HG02763 (cell line): ENCODE data around the gene ATPAF2.
"Not testable (repeated sequence)": the region's sequence is repeated elsewhere in the genome, so short reads cannot be mapped to it uniquely, and the experiment has no call there.

Source experiments
- ATAC-seq: cut with Tn5 transposase; IDR thresholded peaks from one replicate; pipeline ENCODE4 v1.9.1; 2021; ENCODE audit warnings: mild to moderate bottlenecking, moderate library complexity; ENCODE audit not compliant: unreplicated experiment

The ATPAF2 gene

DNA sequence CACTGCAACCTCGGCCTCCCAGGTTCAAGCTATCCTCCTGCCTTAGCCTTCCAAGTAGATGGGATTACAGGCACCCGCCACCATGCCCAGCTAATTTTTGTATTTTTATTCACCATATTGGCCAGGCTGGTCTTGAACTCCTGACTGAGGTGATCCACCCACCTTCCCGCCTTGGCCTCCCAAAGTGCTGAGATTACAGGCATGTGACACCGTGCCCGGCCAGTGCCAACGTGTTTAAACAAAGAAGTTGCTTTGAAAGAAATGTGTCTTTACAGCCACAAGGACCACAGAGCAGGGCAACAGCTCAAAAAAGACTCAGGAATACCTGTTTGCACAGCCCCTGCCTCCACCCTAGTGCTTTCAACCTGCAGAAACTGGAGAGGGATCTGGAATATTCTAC, 25.0 kb downstream of the ATPAF2 start:
- no peak for ATAC-seq

DNA sequence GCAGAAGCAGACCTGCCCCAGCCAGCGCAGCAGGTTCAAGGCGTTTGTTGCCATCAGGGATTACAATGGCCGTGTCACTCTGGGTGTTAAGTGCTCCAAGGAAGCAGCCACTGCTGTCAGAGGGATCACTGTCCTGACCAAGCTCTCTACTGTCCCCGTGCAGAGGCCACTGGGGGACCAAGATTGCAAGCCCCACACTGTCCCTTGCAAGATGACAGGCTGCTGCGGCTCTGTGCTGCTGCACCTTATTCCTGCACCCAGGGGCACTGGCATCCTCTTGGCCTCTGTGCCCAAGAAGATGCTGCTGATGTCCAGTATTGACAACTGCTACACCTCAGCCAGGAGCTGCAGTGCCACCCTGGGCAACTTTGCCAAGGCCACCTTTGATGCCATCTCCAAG, 27.7 kb downstream of the ATPAF2 start:
- ATAC-seq = no peak

DNA sequence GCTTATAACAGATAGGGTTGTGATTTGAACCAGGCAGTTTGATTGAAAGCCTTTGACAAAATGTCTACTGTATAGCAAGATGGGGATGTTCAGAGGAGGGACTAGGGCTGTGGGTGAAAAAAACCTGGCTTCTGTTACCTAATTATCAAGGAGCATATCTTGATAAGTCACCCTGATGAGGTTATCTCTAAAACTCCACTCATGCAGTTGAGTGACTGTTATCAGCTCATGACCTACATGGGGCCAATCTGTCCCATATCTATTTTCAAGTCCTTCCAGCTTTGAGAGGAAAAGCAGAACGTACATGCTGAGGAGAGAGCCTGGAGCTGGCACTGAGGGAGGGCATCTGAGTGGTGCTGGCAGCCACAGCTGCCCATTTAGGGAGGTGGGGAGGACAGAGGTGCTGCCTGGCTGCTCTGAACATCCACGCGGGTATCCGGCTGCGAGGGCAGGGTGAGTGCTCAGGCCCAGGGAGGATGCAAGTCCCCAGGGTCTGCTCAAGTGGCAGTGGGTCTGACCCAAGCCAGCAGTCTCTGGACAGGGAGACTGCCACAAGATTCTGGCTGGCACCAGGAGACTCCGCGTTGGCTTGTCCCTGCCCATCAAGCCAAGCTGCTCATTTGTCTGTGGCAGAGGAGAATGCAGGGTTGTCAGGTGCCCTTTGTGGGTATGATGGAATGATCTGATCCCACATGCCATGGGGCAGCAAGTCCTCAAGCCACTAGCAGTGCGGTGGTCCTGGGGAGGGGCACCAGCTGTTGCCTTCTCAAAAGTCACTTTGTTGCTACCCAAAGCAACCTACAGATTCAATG, 29.2 kb downstream of the ATPAF2 start:
- no peak for ATAC-seq

DNA sequence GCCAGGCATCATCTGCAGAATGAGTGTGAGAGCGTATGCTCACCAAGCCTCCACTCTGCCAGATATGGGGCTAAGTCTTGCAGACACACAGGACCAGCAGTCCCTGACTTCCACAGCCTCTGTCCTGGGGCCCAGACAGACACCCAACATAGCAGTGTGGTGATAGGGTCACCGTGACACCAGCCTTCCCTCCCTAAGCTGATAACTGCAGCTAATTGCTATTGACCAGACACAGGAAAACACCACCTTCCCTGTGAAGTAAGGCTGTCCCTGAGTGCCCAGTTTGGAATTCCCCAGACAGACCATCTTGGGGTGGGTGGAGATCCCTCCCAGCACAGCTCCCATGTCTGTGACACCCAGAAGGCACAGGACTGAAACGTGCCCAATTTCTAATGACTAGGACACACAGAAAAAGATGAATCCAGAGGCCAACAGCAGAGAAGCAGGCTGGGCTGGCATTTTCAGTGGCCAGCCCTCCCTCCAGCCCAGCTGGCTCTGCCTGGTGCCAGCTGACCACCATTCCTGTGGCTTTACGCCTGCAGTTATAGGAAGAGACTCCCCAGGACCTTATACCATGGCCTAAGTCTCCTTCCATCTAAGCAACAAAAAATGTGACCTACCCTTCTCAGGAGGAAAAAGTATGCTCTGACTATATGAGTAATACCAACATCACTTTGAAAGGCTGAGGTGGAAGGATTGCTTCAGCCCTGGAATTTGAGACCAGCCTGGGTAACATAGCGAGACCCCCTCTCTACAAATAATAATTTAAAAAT, 30.3 kb downstream of the ATPAF2 start:
- no peak for ATAC-seq

DNA sequence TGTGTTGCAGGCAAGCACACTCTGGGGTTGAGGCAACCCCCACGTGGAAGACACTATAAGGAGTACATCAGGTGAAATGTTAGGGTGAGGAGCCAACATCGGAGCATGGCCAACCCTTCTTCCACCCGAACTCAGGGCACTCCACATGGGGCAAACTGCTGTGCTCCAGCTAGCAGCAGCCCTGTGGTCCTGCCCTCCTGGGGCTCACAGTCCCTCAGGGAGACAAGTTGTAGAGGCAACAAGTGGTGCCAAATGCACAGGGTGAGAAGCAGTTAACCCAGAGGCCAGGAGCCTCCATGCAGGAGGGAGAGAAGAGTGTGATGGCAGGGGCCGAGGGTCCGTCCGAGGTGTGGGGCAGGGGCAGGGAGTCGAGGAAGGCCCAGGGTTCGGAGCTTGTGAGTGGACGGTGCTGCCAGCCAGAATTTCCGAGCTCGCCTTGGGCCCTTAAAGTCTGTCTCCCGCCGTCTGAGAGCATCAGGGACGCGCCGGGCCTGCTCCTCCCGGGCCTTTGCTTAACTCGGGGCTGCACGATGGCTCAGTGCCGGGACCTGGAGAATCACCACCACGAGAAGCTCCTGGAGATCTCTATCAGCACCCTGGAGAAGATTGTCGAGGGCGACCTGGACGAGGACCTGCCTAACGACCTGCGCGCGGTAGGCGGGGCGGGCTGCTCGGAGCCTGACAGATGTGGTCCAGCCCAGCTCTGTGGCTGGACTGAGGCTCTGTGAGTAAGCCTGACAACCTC, 32.3 kb downstream of the ATPAF2 start:
- no peak for ATAC-seq

DNA sequence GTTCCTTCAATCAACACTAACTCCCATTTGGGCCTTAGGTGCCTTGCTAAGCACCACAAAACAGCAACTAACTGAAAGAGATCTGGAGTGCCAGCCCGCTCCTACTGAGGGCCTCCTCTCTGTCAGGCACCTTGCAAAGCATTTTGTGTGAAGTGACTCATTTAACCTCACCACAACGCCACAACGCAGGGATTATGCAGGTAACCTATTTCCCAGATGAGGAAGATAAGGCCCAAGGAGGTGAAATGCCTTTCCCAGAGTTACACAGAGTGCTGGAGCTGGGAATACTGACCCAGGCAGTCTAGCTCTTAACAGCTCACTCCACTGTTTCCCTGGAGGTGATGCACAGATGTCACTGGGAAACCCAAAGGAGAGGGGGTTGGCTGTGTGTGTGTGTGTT, 33.5 kb downstream of the ATPAF2 start:
- ATAC-seq = no peak

DNA sequence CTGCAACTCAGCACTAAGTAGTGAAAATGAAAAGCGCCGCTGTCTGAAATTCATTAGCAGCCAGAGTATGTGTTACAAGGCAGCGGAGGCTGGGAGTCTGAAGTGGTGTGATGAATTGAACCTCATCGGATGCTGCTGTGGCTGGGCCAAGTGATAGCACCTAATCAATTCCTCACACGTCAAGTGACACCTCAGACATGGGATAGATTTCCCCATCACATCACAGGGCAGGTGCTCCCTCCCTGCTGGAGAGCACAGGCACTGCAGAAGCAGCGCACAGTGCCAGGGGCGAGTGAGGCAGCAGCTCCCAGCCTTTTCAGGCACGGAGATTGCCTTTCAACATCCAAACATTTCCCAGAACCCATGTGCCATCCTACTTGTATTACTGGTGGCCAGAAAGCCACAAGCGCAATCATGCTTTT, 34.1 kb downstream of the ATPAF2 start:
- ATAC-seq = no peak

DNA sequence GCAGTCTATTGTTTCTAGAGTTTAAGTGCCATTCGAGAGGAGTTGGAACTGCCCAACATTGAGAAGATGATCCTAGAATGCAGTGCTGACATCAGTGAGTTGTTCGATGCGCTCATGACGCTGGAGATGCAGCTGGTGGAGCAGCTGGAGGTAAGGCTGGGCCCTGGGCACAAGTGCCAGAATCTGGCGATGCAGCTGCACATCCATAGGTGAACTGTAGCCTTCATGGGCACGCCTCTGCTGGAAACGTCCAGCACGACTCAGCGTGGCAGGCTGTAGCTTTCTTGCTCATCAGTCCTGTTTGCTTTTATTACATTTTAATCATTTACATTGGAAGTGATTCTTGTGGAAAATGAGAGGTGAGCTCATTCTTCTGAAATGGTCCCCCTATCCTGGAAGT, 34.6 kb downstream of the ATPAF2 start:
- ATAC-seq = no peak

DNA sequence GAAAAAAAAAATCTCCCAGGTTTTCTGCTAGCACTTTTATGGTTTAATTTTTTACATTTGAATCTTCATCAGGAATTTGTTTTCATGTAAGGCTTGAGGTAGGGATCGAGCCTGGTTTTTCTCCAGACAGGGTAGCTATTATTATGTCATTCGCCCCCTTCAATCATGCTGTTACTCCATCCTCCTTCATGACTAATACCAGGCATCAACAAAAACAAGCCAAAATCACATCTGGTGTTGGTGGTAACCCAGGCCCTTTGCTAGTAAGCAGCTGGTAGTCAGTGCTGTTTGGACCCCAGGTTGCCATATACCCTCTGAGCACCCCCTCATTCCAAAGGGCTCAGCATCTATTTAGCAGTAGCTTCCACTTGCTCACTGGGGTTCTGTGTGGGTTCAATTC, 36.8 kb downstream of the ATPAF2 start:
- ATAC-seq = no peak

DNA sequence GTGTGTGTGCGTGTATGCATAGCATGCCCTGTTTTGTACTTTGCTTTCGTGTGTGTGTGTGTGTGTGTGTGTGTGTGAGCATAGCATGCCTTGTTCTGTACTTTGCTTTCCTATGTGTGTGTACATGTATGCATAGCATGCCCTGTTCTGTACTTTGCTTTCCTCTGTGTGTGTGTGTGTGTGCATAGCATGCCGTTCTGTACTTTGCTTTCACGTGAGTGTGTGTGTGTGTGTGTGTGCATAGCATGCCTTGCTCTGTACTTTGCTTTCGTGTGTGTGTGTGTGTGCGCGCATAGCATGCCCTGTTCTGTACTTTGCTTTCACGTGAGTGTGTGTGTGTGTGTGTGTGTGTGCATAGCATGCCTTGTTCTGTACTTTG, 38.9 kb downstream of the ATPAF2 start:
- no peak for ATAC-seq

DNA sequence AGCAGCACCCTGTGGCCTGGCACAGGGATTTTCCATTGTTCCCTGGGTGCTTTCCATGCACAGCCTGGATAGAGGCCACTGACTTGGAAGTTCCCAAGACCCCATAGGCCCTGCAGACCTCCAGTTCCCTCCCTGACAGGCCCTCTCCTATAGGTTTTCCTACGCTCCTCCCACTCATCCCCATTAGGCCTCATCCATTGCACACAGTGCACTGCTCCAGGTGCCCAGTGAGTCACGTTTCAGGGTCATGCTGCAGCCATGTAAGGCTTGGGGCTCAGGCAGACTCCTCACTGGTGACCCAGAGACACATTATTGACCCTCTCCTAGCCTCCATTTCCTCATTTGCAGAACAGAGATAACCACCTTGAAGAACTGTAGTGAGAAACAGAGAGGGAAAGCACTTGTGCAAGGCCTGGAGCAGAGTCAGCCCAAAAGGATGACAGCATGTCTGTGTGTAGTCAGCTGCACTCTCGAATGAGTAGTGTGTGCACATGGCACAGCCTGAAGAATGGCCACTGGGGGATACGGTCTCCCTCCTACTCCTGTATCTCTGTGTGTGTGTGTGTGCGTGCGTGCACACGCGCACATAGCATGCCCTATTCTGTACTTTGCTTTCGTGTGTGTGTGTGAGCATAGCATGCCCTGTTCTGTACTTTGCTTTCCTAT, 39.5 kb downstream of the ATPAF2 start:
- no peak for ATAC-seq

DNA sequence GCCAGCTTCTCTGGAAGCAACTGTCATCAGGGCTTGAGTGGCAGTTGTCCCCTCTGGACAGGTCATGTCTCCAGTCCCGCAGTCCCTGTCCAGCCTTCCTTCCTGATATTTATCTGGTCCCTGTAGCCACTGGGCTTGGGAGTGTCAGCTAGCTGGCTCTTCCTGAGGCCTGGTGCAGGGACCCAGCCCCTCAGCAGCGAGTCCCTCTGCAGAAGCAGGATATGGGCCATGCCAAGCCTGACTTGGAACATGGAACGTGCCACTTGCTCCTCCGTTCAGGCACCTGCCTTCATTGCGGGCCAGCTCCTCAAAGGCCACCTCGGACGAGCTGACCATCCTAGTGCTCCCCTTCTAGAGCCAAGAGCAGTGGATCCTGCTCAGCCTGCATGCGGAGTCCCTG, 40.0 kb downstream of the ATPAF2 start:
- ATAC-seq = no peak

DNA sequence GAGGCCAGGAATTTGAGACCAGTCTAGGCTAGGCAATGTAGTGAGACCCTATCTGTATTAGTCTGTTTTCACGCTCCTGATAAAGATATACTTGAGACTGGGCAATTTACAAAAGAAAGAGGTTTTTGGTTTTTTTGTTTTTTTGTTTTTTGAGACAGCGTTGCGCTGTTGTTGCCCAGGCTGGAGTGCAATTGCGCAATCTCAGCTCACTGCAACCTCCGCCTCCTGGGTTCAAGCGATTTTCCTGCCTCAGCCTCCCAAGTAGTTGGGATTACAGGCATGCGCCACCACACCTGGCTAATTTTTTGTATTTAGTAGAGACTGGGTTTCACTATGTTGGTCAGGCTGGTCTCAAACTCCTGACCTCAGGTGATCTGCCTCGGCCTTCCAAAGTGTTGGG, 43.1 kb downstream of the ATPAF2 start:
- ATAC-seq = not testable (repeated sequence)

DNA sequence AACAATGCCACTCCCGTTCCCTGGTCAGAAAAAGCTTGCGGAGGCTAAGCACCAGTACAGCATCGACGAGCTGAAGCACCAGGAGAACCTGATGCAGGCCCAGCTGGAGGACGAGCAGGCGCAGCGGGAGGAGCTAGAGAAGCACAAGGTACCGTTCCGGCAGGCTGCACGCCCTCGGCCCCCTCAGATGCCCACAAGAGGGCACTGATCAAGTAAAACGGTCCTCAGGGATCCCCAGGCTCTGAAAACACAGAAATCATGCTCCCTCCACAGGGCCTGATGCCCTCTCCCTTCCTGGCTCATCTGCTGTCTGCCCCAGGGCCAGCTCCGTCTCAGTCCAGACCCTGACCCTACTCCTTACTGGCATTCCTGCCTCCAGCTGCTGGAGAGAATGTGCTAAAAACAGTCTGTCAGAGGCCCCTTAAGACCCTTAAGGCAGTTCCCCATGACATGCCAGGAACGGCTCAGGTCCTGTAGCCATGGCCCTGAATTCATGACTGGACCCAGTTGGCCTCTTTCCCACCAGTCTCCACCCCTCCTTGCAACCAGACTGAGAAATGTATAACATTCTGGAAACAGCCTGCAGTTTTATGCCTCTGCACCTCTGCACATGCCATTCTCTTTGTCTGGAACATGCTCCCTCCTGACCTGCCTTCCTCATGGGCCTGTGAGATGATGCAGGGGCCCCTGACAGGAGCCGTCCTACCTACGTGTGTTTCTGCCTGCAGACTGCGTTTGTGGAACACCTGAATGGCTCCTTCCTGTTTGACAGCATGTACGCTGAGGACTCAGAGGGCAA, 44.5 kb downstream of the ATPAF2 start:
- no peak for ATAC-seq

DNA sequence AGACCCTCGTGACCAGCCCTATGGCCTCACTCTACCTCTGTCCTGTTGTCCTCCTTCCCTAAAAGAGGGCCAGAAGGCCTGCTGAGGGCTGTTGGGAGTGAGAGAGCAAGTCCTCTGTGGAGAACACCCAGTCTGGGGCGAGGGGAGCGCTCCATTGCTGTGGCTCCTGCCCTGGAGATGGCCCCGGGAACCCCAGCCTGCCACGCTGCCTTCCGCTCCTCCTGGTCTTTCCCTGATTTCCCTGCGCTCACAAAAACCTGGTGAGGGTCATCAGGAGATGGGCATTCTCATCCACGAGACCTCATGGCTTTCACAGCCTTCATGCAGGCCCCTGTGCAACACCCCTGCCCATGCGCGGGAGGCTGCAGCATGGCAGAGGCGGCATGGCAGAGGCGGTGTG, 45.1 kb downstream of the ATPAF2 start:
- no peak for ATAC-seq

DNA sequence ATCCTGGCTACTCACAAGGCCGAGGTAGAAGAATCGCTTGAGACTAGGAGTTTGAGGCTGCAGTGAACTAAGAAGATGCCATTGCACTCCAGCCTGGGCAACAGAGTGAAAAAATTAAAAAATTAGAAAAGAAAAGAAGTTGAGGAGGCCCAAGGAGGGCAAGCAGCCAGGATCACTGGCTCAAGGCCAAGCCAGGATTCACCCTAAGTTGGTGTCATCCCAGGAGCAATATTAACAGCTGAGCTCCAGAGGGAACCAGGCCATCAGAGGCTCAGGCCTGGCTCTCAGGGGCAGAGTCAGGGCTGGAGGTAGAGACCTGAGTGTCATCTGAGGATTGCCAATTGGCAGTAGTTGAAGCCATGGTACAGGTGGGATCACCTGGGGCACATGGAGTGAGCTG, 45.6 kb downstream of the ATPAF2 start:
- ATAC-seq = no peak

DNA sequence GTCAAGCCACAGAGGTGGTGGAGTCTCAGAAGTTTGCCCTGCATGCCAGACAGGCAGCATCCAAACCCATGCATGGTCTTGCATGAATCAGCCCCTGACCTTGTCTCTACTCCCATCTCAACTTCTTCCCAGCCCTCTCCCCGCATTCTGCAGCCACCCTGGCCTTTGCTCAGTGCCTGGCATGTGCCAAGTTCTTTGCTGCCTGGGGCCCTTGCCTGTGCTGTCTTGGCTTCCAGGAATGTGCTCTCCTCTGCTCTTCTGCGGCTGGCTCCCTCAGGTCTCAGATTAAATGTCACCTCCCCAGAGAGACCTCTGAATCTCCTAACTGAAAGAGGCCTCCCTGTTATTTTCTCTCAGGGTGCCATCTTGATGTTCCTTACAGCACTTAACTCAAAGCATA, 48.7 kb downstream of the ATPAF2 start:
- no peak for ATAC-seq

DNA sequence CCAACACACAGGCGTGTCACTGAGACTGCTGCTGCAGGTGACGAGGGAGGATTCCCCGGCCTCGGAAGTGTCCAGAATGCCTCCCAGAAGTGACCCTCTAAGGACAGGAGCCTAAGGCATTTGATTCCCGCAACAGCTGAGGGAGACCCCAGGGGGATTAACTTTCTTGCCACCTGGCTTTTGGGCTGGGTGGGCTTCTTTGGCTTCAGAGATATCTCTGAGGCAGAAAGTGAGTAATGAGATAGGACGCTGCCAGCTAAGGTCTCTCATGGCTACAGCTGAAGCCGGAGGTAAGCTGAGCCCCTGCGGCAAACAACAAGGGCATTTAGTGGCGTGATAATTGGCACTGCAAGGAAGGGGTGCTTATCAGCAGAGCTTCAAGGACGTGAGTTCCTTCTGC, 49.4 kb downstream of the ATPAF2 start:
- ATAC-seq = no peak

DNA sequence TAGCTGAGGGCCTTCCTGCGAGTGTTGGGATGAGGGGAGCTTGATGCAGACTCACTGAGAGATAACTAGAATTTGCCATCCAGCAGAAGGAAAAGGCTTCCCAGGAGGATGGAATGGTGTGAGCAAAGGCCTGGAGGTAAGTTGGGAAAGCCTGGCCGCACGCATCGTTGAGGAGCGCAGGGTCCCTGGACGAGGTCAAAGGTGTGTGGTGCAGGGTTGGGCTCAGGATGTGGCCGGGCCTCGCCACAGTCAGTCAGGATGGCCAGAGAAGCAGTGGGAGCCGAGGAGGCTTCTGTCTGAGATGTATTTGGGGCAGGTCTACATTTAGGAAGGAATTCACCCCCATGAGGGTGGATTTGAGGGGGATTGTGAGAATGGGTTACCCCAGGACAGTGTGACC, 49.9 kb downstream of the ATPAF2 start:
- no peak for ATAC-seq

DNA sequence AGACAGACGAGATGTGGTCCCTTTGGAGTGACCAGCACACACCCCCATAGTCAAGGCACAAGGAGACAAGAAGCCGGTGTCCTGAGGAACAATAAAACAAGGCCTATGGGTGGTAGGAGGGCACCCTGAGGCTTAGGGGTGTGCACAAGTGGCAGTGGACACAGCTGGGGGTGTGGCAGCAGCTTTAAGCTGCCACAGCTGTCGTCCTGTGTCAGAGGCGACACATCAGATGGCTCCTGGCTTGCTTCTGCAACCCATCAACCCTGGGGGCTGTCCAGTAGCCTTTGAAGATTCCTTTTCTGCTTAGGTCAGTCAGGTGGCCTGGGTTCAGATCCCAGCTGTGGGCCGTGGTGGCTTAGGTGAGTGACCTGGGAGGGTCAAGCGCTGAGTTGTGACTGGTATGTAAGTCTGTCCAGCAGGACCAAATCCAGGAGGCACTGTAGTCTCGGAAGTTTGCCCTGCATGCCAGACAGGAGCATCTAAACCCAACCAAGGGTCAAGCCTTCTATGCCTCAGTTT, 50.5 kb downstream of the ATPAF2 start:
- no peak for ATAC-seq
